HFFc6 (cell line): ENCODE results near the gene OR6Q1. TPM values are rescaled to one million over a fixed set of nuclear protein-coding genes. Genes with fewer than 3 reads are reported as not detected.

Experiments
- DNase-seq: peaks from one replicate; pipeline ENCODE4 v3.0.0-alpha.2; 2018
- H3K27ac Mint-ChIP-seq: 2 replicates; pipeline ENCODE4 v1.8.0; 2020; ENCODE audit warnings: mild to moderate bottlenecking, mixed read lengths
- H3K27me3 Mint-ChIP-seq: 2 replicates; pipeline ENCODE4 v1.8.0; 2021; ENCODE audit warnings: mild to moderate bottlenecking, moderate library complexity, mixed read lengths; ENCODE audit not compliant: insufficient read depth
- H3K36me3 Mint-ChIP-seq: 2 replicates; pipeline ENCODE4 v1.8.0; 2021; ENCODE audit warnings: low read depth, mixed read lengths
- H3K4me1 Mint-ChIP-seq: 2 replicates; pipeline ENCODE4 v1.8.0; 2020; ENCODE audit warnings: low read depth, mixed read lengths
- H3K4me3 Mint-ChIP-seq: 2 replicates; pipeline ENCODE4 v1.8.0; 2020; ENCODE audit warnings: mild to moderate bottlenecking, moderate library complexity, mixed read lengths
- H3K9me3 Mint-ChIP-seq: 2 replicates; pipeline ENCODE4 v1.8.0; 2020; ENCODE audit warnings: mild to moderate bottlenecking, mixed read lengths
- CTCF ChIP-seq: fragments of 200-600 bp; sonication (generic); IDR thresholded peaks from 2 replicates; pipeline ENCODE4 v1.5.0; 2021; ENCODE audit warnings: antibody characterized with exemption, mild to moderate bottlenecking
- total RNA-seq, 6 experiments: library from RNA; stranded (reverse); fragmentation: NEBNext Ultra II Directional; extraction: Animal tissue kit (Norgen Biotek cat#: 25700); gene quantifications; 2 replicates in 1 of 6; 3 replicates in 5 of 6; pipeline ENCODE4 v1.2.3, GENCODE V29; 2021

Gene OR6Q1
- total RNA-seq, 6 experiments from 2014 or later = not detected

GRCh38 chr11:58003036-58003435 is 27.7 kb upstream of the OR6Q1 start:
- Mint-ChIP-seq H3K27ac (no peak overlapping the region), H3K36me3 (no peaks in the 10 kb centered on the region), H3K27me3 (no peaks in the 10 kb centered on the region; the same call in 1 of the 2 replicates), H3K4me3 (no peak overlapping the region), H3K4me1 (peaks cover 17% of the 10 kb centered on the region), H3K9me3 (no peaks in the 10 kb centered on the region)
- DNase-seq = no peak
- no peak for TF ChIP-seq CTCF

DNA sequence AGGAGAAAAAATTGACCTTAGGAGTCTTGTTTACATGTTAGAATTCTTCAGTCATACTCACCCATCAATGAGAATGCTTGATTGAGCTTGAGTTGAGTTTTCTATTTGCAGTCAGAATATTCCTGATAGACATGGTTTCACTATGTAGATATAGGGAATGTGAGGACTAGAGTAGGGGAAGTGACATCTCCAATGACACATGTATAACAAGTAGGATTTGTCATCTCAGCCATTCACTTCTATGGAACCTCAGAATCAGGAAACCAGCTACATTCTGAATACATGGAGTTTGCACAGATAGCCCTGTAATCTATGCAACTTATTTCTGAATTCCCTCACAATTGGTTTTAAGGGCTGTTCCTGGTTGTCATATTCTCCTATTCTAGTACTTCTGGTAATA is 27.2 kb upstream of the OR6Q1 start:
- Mint-ChIP-seq H3K9me3 (no peaks in the 10 kb centered on the region), H3K27ac (no peak overlapping the region), H3K36me3 (no peaks in the 10 kb centered on the region), H3K27me3 (no peaks in the 10 kb centered on the region; the same call in 1 of the 2 replicates), H3K4me3 (no peak overlapping the region), H3K4me1 (peaks cover 17% of the 10 kb centered on the region)
- no peak for TF ChIP-seq CTCF
- no peak for DNase-seq

DNA sequence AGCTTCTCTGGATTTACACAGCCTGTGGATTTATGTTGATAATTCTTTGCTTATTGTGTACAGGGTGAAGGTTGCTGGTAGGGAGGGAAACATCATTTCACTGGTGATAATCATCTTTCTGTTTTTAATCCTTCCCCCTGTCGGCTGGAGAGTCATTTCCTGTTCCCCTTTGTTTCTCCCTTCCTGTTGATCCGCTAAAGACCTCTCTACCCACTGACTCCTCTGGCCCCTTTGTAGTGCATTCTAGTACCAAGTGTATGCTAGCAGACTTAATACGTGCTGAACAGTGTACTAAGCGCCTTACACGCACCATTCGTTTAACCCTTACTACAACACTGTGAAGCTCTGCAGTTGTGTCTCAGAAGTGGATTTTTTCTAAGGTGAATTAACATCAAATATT is 26.1 kb upstream of the OR6Q1 start:
- H3K4me1 Mint-ChIP-seq = peaks cover 17% of the 10 kb centered on the region
- no peaks in the 10 kb centered on the region for H3K9me3 Mint-ChIP-seq
- no peak overlapping the region for H3K27ac Mint-ChIP-seq

GRCh38 chr11:58006940-58007339 is 23.8 kb upstream of the OR6Q1 start:
- no peaks in the 10 kb centered on the region for H3K9me3 Mint-ChIP-seq
- peak overlapping the region; percentile 14; the same call in 1 of the 2 replicates for H3K27ac Mint-ChIP-seq
- peak; percentile 60 for DNase-seq
- no peaks in the 10 kb centered on the region for H3K36me3 Mint-ChIP-seq
- no peak overlapping the region for H3K4me3 Mint-ChIP-seq
- no peak for TF ChIP-seq CTCF
- H3K4me1 Mint-ChIP-seq = peaks cover 17% of the 10 kb centered on the region
- no peaks in the 10 kb centered on the region; the same call in 1 of the 2 replicates for H3K27me3 Mint-ChIP-seq

More for the DNA sequence above, 26.1 kb upstream of the OR6Q1 start:
- no peaks in the 10 kb centered on the region for H3K36me3 Mint-ChIP-seq
- no peak overlapping the region for H3K4me3 Mint-ChIP-seq
- H3K27me3 Mint-ChIP-seq = no peaks in the 10 kb centered on the region; the same call in 1 of the 2 replicates
- TF ChIP-seq CTCF = no peak
- no peak for DNase-seq

GRCh38 chr11:58011771-58012170 is 19.0 kb upstream of the OR6Q1 start:
- peaks cover 6% of the 10 kb centered on the region for H3K4me1 Mint-ChIP-seq
- no peaks in the 10 kb centered on the region for H3K36me3 Mint-ChIP-seq
- no peaks in the 10 kb centered on the region for H3K9me3 Mint-ChIP-seq
- H3K27ac Mint-ChIP-seq = no peak overlapping the region
- peaks cover 7% of the 10 kb centered on the region for H3K27me3 Mint-ChIP-seq
- no peak overlapping the region for H3K4me3 Mint-ChIP-seq
- no peak for TF ChIP-seq CTCF
- no peak for DNase-seq
